ENCODE results near the gene SPINT1.

SPINT1 gene

DNA sequence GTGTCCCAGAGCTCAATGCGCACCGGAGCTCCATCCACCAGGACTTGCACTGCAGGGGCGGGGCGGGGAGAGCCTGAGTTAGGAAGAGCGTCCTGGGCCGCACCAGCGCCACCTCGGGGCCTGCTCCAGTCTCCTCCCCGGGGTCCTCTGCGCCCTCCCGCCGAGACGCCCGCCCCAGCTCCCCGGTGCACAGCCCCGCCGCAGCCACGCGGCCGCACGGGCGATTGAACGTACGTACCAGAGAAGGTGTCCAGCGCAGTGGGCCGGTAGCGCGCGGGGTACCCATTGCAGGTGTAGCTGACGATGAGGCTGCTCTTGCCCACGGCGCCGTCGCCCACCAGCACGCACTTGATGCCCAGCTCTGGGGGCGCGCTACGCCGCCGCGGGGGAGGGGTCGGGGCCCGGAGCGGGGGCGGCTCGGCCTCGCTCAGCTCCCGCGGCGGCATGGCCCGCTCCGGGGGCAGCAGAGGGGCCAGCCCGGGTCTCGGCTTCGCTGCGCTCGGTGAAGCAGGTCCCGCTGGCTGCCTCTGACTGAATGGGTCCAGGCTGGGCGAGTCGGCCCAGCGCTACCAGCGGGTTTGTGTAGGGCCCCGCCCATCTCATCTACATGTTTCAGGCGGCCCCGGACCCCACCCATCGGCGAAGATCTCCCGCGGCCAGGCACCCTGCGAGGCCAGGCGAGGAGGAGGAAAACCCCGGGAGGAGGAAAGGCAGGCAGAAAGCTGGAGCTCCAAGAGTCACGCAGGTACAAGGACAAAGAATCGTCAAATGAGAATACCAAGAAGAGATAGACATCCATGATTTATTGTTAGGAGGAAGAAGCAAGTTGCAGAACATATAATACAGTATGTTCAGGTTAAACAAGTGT, 30.1 kb downstream of the SPINT1 start, which contains the start of gene RHOV:
Gene RHOV (minus strand): TSS at position 541 of the 868 bp plus-strand sequence. CDS start 95 bp downstream, at position 446.
- TF ChIP-seq CTCF (IDR thresholded peaks at IDR 0.05; ENCODE audit: low read depth, low read length): peak; percentile 18
- no peak for DNase-seq (ENCODE audit: extremely low read depth, low read depth)

DNA sequence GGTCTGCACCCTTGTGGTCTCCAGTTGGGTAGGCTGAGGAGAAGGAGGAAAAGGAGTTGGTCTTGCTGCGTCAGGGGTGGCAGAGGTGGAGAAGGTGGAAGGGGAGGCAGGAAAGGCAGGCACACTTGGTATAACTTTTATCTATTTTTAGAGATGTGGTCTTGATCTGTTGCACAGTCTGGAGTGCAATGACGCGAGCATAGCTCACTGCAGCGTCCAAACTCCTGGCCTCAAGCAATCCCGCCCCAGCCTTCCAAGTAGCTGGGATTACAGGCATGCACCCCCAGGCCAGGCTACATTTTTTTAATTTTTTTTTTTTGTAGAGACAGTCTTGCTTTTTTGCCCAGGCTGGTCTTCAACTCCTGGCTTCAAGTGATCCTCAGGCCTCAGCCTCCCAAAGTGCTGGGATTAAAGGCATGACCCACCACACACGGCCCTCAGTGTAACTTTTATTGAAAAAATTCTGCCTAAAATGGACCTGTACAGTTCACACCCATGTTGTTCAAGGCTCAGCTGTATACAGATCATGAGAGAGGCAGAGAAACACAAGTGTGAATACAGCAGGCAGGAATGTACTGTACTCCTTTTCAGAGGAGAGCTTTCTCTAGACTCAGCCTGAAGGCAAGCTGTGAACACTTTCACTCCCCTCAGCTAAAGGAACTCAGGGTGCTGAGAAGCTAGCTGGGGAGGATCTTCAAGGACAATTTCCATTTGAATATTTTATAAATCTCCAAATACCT, 32.3 kb downstream of the SPINT1 start:
- no peak for DNase-seq (ENCODE audit: extremely low read depth, low read depth)

DNA sequence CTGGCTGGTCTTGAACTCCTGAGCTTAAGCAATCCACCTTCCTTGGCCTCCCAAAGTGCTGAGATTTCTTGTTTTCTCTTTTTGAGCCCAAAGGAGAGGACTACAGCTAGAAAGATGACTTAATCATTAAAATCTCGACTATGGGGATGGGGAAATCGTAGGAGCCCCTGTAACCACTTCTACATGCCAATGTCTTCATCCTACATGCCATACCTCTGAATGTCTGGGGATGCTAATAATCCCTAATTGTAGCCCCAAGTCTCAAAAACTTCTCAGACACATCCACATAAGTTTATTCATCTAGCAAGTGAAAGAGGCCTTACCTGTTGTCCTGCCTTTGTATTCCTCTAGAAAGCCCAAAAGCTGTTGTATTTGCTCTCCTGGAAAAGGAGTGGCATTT, 33.8 kb downstream of the SPINT1 start:
- no peak for DNase-seq (ENCODE audit: extremely low read depth, low read depth)
- no peak for TF ChIP-seq CTCF (IDR thresholded peaks at IDR 0.05; ENCODE audit: low read depth, low read length)

More for the DNA sequence above, 32.3 kb downstream of the SPINT1 start:
- TF ChIP-seq CTCF (IDR thresholded peaks at IDR 0.05; ENCODE audit: low read depth, low read length): no peak

DNA sequence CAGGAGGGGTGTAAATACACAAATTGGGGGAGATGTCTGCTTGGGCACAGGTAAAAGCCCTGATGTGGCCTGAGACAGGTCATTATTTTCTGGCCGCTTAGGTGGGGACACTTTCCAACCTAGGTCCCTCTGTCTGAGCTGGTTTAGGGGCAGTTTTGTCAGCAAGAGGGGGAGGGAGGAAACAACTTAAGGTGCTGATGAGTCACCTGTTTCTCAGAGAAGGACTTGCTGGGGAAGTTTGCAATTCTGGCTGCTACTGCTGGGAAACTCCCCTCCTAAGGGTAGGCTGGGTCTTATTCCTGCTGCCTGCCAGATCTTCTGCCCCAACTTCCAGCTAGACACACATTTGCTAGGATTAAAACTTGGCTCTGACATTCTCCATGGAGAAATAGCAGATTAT, 34.9 kb downstream of the SPINT1 start:
- DNase-seq (ENCODE audit: extremely low read depth, low read depth): no peak
- no peak for TF ChIP-seq CTCF (IDR thresholded peaks at IDR 0.05; ENCODE audit: low read depth, low read length)

DNA sequence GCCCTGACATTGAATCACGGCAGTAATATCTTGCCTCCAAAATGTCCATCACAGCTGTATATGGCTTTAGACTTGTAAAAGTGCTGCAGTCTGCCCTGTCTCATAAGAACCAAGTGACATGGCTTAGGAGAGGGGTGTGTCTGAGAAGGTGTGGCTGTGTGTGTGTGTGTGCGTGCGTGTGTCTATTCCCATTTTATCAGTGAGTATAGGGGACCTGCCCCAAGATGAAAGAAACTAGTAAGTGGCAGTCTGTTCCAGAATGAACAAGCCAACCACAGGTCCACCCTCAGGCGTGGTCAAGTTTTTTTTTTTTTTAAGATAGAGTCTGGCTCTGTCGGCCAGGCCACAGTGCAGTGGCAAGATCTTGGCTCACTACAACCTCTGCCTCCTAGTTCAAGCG, 35.8 kb downstream of the SPINT1 start:
- TF ChIP-seq CTCF (IDR thresholded peaks at IDR 0.05; ENCODE audit: low read depth, low read length): no peak
- DNase-seq (ENCODE audit: extremely low read depth, low read depth): no peak

DNA sequence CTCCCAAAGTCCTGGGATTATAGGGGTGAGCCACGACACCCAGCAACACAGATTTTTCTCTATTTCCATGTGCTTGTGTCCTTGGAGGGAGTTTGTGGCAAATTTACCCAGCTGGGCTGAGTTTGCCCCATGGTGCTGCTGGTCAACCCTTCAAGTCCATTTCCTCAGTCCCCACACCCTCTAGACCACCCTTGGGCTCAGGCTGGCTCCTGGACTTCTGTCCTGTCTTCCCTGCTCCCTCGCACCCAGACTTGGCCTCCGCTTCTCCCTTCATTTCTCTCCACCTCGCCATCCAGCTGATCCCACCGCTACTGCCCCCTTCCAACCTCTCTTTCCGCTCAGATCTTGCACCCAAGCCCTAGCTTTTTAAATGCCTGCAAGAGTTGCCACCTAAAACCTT, 37.5 kb downstream of the SPINT1 start:
- no peak for TF ChIP-seq CTCF (IDR thresholded peaks at IDR 0.05; ENCODE audit: low read depth, low read length)
- DNase-seq (ENCODE audit: extremely low read depth, low read depth): no peak

GRCh38 chr15:40886586-40886985, 42.7 kb downstream of the SPINT1 start:
- TF ChIP-seq CTCF (IDR thresholded peaks at IDR 0.05; ENCODE audit: low read depth, low read length): no peak
- no peak for DNase-seq (ENCODE audit: extremely low read depth, low read depth)

All from AG09319 (cell line).